Hepatocyte (in vitro differentiated cells): Measurements from ENCODE around the gene SLC25A48. TPM values are rescaled to one million over a fixed set of nuclear protein-coding genes. Genes with fewer than 3 reads are reported as not detected.

ENCODE experiments used
- DNase-seq: peaks from one replicate; pipeline ENCODE4 v3.0.0-alpha.2; 2016; ENCODE audit warnings: low spot score
- H2AFZ ChIP-seq: fragments of 200-600 bp; sonication (generic); 2 replicates; pipeline ENCODE4 v1.6.0; 2016; ENCODE audit warnings: antibody characterized with exemption, mild to moderate bottlenecking
- H3K27ac ChIP-seq: fragments of 200-600 bp; sonication (generic); 2 replicates; pipeline ENCODE4 v1.5.1; 2016; ENCODE audit warnings: mild to moderate bottlenecking
- H3K27me3 ChIP-seq: fragments of 200-600 bp; sonication (generic); 2 replicates; pipeline ENCODE4 v1.6.1; 2016
- H3K36me3 ChIP-seq: fragments of 200-600 bp; sonication (generic); replicated peaks from 2 replicates; pipeline ENCODE4 v1.5.1; 2016; ENCODE audit warnings: low read depth; ENCODE audit not compliant: insufficient read depth
- H3K4me1 ChIP-seq: fragments of 200-600 bp; sonication (generic); 2 replicates; pipeline ENCODE4 v1.5.1; 2016; ENCODE audit warnings: mild to moderate bottlenecking, moderate library complexity; ENCODE audit not compliant: insufficient read depth
- H3K4me2 ChIP-seq: fragments of 200-600 bp; sonication (generic); 2 replicates; pipeline ENCODE4 v1.6.0; 2016
- H3K4me3 ChIP-seq: fragments of 200-600 bp; sonication (generic); 2 replicates; pipeline ENCODE4 v1.5.1; 2016; ENCODE audit warnings: mild to moderate bottlenecking
- H3K79me2 ChIP-seq: fragments of 200-600 bp; sonication (generic); 2 replicates; pipeline ENCODE4 v1.6.0; 2017; ENCODE audit warnings: mild to moderate bottlenecking
- H3K9me2 ChIP-seq: fragments of 200-600 bp; sonication (generic); replicated peaks from 2 replicates; pipeline ENCODE4 v1.6.0; 2017; ENCODE audit warnings: mild to moderate bottlenecking; ENCODE audit not compliant: insufficient read depth
- H3K9me3 ChIP-seq: fragments of 200-600 bp; sonication (generic); 2 replicates; pipeline ENCODE4 v1.5.1; 2016; ENCODE audit warnings: low read depth, mild to moderate bottlenecking
- H4K20me1 ChIP-seq: fragments of 200-600 bp; sonication (generic); 2 replicates; pipeline ENCODE4 v1.6.0; 2016; ENCODE audit warnings: mild to moderate bottlenecking; ENCODE audit not compliant: insufficient read depth, poor library complexity, severe bottlenecking
- EZH2 ChIP-seq: fragments of 200-600 bp; sonication (generic); IDR thresholded peaks from 2 replicates; pipeline ENCODE4 v1.6.1; 2016; ENCODE audit warnings: antibody characterized with exemption, mild to moderate bottlenecking, borderline replicate concordance
- EZH2phosphoT487 ChIP-seq: fragments of 200-600 bp; sonication (generic); IDR thresholded peaks from one replicate; pipeline ENCODE4 v1.6.1; 2018; ENCODE audit warnings: antibody characterized with exemption, mild to moderate bottlenecking, low read depth, moderate library complexity; ENCODE audit not compliant: unreplicated experiment, severe bottlenecking
- WGBS: methylation state at CpG from one replicate; pipeline ENCODE4 v1.1.6; 2016; ENCODE audit warnings: low lambda C conversion rate; ENCODE audit errors: missing lambda C conversion rate; 5-methylcytosine and 5-hydroxymethylcytosine counted together
- polyA plus RNA-seq: library from polyadenylated mRNA; unstranded; fragments of >200 nt; fragmentation: Nextera tagmentation; extraction: Ambion mirVana; gene quantifications from 2 replicates; pipeline ENCODE4 v1.2.1, GENCODE V29; 2016
- total RNA-seq: library from RNA; depleted of rRNA; stranded (reverse); fragments of >200 nt; gene quantifications from 2 replicates; pipeline ENCODE4 v1.2.3, GENCODE V29; 2014
- TF ChIP-seq, protein P1 (sequence below): fragments of 200-600 bp; sonication (generic); IDR thresholded peaks from 2 replicates; pipeline ENCODE4 v1.5.1; 2016; ENCODE audit warnings: antibody characterized with exemption, mild to moderate bottlenecking; ENCODE audit not compliant: poor library complexity

The SLC25A48 gene
- total and polyA plus RNA-seq, 2 experiments from 2014 or later, result 0.79 to 1.0 TPM

- no peaks in the 10 kb centered on the region for H3K36me3 ChIP-seq
- peaks cover 20% of the 10 kb centered on the region for H3K27me3 ChIP-seq
- no peaks in the 10 kb centered on the region for H3K79me2 ChIP-seq
- H3K4me3 ChIP-seq, result no peak overlapping the region
- H4K20me1 ChIP-seq, result no peaks in the 10 kb centered on the region
- no peak for DNase-seq
- no peak overlapping the region for H3K27ac ChIP-seq
- no peaks in the 10 kb centered on the region for H3K9me2 ChIP-seq
- no peak overlapping the region for H2AFZ ChIP-seq
- no peaks in the 10 kb centered on the region for H3K4me1 ChIP-seq
- H3K9me3 ChIP-seq, result no peaks in the 10 kb centered on the region
- no peak for TF ChIP-seq EZH2
- no peak for TF ChIP-seq EZH2phosphoT487
- TF ChIP-seq, protein P1, sequence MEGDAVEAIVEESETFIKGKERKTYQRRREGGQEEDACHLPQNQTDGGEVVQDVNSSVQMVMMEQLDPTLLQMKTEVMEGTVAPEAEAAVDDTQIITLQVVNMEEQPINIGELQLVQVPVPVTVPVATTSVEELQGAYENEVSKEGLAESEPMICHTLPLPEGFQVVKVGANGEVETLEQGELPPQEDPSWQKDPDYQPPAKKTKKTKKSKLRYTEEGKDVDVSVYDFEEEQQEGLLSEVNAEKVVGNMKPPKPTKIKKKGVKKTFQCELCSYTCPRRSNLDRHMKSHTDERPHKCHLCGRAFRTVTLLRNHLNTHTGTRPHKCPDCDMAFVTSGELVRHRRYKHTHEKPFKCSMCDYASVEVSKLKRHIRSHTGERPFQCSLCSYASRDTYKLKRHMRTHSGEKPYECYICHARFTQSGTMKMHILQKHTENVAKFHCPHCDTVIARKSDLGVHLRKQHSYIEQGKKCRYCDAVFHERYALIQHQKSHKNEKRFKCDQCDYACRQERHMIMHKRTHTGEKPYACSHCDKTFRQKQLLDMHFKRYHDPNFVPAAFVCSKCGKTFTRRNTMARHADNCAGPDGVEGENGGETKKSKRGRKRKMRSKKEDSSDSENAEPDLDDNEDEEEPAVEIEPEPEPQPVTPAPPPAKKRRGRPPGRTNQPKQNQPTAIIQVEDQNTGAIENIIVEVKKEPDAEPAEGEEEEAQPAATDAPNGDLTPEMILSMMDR, result no peak
- 77% methylated on average over 4 of the region's 4 CpGs for WGBS
- H3K4me2 ChIP-seq, result no peak overlapping the region
Observed at GRCh38 chr5:135842737-135843136, 8.3 kb downstream of the SLC25A48 start.

GRCh38 chr5:135843571-135844337, 9.3 kb downstream of the SLC25A48 start:
- no peaks in the 10 kb centered on the region for H3K9me2 ChIP-seq
- no peaks in the 10 kb centered on the region for H3K4me1 ChIP-seq
- no peaks in the 10 kb centered on the region for H3K79me2 ChIP-seq
- no peak overlapping the region for H3K4me3 ChIP-seq
- H3K27me3 ChIP-seq, result peaks cover 17% of the 10 kb centered on the region
- DNase-seq, result no peak
- 83% methylated on average over 6 of the region's 6 CpGs for WGBS
- no peaks in the 10 kb centered on the region for H3K36me3 ChIP-seq
- H4K20me1 ChIP-seq, result no peaks in the 10 kb centered on the region
- no peak overlapping the region for H2AFZ ChIP-seq
- no peaks in the 10 kb centered on the region for H3K9me3 ChIP-seq
- H3K27ac ChIP-seq, result no peak overlapping the region
- no peak overlapping the region for H3K4me2 ChIP-seq
- TF ChIP-seq, protein P1, result no peak
- TF ChIP-seq EZH2, result no peak
- no peak for TF ChIP-seq EZH2phosphoT487

DNA sequence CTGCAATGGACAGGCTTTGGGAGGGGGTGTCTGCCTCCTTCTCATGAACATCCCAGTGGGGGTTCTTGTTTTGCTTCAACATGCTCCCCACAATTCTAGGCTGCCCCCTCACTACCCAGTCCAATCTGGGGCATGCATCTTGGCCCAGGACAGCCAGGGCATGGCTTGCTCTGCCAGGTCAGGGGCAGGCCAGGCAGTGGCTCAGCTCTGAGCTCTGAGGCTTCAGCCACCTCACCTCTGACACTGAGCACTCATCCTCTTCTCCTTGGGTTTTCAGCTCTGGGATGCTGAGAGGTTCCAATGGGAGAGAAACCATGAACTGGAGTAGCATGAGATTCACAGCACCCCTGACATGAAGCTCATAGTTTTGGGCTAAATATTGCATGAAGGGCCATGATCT, 11.8 kb downstream of the SLC25A48 start:
- TF ChIP-seq EZH2, result no peak
- TF ChIP-seq, protein P1, result no peak
- no peak for TF ChIP-seq EZH2phosphoT487
- H3K9me2 ChIP-seq, result no peaks in the 10 kb centered on the region
- no peaks in the 10 kb centered on the region for H3K9me3 ChIP-seq
- no peaks in the 10 kb centered on the region for H3K36me3 ChIP-seq
- no peak overlapping the region for H2AFZ ChIP-seq
- H3K27me3 ChIP-seq, result peaks cover 10% of the 10 kb centered on the region
- no peak overlapping the region for H3K4me3 ChIP-seq
- DNase-seq, result no peak
- H3K79me2 ChIP-seq, result no peaks in the 10 kb centered on the region
- H3K27ac ChIP-seq, result no peak overlapping the region
- H3K4me2 ChIP-seq, result no peak overlapping the region
- no peaks in the 10 kb centered on the region for H3K4me1 ChIP-seq
- H4K20me1 ChIP-seq, result no peaks in the 10 kb centered on the region
